Fibroblast of villous mesenchyme (primary cell): Measurements from ENCODE around the gene EHD2. TPM values are rescaled to one million over a fixed set of nuclear protein-coding genes. Genes with fewer than 3 reads are reported as not detected.
"Not testable (repeated sequence)": the region's sequence is repeated elsewhere in the genome, so short reads cannot be mapped to it uniquely, and the experiment has no call there.

Experiments
- DNase-seq: peaks from one replicate; pipeline ENCODE4 v3.0.0-alpha.2; 2010; ENCODE audit warnings: low read depth
- H3K4me3 ChIP-seq: 2 replicates; pipeline ENCODE4 v1.5.1; 2011; ENCODE audit warnings: low read depth, mild to moderate bottlenecking, low read length
- total RNA-seq: library from RNA; depleted of rRNA; stranded (reverse); fragments of >200 nt; gene quantifications from 2 replicates; pipeline ENCODE4 v1.2.3, GENCODE V29; 2012
- TF ChIP-seq, protein P1 (sequence below): IDR thresholded peaks from 2 replicates; pipeline ENCODE4 v1.5.1; 2012; ENCODE audit warnings: low read depth, mild to moderate bottlenecking, low read length; ENCODE audit not compliant: insufficient read depth

Gene EHD2, protein sequence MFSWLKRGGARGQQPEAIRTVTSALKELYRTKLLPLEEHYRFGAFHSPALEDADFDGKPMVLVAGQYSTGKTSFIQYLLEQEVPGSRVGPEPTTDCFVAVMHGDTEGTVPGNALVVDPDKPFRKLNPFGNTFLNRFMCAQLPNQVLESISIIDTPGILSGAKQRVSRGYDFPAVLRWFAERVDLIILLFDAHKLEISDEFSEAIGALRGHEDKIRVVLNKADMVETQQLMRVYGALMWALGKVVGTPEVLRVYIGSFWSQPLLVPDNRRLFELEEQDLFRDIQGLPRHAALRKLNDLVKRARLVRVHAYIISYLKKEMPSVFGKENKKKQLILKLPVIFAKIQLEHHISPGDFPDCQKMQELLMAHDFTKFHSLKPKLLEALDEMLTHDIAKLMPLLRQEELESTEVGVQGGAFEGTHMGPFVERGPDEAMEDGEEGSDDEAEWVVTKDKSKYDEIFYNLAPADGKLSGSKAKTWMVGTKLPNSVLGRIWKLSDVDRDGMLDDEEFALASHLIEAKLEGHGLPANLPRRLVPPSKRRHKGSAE
- total RNA-seq, result 144 and 166 TPM in 2 replicates

DNA sequence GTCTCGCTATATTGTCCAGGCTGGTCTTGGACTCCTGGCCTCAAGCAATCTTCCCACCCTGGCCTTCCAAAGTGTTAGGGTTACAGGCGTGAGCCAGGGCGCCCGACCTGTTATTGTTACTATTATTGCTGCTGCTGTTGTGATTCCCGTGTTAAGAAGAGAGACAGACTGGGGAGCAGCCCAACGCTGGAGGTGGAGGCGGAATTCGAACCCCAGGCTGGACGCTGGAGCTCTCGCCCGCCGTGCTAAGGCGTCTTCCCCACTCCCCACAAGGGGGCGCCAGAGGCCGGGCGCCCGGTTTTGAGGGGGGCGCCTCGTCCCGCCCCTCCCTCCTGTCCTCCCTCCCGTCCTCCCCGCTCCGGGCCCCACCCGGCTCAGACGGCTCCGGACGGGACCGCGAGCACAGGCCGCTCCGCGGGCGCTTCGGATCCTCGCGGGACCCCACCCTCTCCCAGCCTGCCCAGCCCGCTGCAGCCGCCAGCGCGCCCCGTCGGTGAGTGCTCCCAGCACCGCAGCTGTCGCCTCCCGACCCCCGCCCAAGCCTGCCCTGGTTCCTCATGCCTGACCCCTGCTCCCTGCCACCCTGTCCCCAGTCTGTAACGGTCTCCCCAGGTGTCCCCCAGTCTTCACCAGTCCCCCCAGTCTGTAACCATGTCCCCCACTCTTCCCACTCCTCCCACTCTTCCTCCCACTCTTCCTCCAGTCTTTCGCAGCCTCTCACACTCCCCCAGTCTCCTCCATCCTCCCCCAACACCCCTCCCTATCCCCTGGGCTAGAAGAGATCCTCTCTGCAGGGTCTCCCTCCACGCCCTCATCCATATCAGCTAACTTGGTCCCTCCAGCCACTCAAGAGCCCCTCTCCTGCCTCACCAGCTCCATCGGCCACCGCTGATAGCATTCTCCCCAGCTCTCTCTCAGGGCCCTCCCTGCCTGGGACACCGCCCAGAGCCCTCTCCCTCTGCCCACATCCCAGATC, at the start of gene EHD2:
Gene EHD2, plus strand, starts transcription at position 377 of the 976 bp plus-strand sequence. CDS start 3,191 bp downstream, outside the sequence.
- H3K4me3 ChIP-seq, result peak within 1 kb of the TSS; percentile 98
- TF ChIP-seq, protein P1, sequence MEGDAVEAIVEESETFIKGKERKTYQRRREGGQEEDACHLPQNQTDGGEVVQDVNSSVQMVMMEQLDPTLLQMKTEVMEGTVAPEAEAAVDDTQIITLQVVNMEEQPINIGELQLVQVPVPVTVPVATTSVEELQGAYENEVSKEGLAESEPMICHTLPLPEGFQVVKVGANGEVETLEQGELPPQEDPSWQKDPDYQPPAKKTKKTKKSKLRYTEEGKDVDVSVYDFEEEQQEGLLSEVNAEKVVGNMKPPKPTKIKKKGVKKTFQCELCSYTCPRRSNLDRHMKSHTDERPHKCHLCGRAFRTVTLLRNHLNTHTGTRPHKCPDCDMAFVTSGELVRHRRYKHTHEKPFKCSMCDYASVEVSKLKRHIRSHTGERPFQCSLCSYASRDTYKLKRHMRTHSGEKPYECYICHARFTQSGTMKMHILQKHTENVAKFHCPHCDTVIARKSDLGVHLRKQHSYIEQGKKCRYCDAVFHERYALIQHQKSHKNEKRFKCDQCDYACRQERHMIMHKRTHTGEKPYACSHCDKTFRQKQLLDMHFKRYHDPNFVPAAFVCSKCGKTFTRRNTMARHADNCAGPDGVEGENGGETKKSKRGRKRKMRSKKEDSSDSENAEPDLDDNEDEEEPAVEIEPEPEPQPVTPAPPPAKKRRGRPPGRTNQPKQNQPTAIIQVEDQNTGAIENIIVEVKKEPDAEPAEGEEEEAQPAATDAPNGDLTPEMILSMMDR, result peak; percentile 90
- peak; percentile 83 for DNase-seq

DNA sequence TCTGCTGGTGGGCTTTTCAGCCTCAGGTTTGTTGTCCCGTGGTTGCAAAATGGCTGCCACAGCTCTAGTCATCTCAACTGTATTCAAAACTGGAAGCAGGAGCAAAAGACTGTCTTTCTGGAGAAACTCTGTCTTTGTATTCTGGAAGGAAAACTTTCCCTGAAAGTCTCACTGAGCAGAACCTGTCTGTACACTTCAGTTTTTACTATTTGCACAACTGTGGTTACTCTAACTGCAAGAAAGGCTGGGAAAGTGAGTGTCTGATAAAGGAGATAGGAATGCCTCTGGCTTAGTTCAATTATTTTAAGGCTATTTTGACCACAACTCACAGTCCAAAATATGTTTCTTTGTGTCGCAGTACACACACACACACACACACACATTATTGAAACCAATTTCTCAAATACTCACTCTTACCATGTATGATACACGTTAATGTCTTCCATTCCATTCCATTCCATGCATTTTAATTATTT, 49.7 kb upstream of the EHD2 start:
- no peak overlapping the region for H3K4me3 ChIP-seq
- peak; percentile 97 for DNase-seq
- TF ChIP-seq, protein P1, result no peak

DNA sequence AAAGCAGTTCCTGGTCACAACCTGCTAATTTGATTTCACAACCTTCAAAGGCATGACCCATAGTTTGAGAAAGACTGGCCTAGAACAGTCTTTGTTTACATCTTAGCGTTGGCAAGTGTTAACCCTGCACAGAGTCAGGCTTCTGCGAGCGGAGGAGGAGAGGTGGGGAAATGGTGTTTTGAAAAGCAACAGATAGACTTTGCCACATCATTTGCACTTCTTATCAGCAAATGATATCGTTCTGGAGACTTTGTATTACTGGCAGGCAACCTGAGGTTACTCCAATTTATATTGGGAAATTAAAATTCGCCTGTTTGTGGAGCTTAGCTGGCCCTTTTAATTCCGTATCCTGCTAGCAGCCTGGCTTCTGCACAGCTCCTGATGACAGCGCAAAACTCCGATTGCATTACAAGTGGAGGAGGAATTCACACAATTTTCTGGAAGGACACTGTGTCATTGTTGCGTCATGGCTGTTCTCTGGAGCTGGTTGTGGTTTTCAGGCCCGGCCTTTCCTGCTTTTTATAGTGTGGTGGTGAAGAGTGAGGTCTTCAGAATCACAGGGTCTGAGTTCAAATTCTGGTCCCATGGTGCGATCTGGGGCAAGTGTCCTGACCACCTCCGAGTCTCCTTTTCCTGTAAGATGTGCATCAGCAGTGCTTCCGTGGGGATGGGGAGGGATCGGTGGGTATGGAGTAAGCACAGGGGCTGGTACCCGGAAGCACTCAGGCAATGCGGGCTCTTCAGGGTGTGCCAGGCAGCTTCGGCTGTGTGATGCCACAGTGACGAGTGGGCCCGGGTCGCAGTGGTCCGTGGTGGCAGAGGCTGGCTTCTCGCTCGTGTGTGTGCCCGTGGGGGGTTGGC, 49.1 kb upstream of the EHD2 start:
- peak; percentile 100 for DNase-seq
- TF ChIP-seq, protein P1, result no peak
- peak overlapping the region; percentile 26 for H3K4me3 ChIP-seq

DNA sequence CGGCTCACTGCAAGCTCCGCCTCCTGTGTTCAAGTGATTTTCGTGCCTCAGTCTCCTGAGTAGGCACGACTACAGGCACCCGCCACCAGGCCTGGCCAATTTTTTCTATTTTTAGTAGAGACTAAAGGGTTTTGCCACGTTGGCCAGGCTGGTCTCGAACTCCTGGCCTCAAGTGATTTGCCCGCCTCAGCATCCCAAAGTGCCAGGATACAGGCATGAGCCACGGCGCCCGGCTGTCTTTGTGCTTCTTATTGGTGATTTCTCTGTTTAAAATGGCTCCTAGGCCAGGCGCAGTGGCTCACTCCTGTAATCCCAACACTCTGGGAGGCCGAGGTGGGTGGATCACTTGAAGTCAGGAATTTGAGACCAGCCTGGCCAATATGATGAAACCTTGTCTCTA, 44.7 kb upstream of the EHD2 start:
- H3K4me3 ChIP-seq, DNase-seq: not testable (repeated sequence)

DNA sequence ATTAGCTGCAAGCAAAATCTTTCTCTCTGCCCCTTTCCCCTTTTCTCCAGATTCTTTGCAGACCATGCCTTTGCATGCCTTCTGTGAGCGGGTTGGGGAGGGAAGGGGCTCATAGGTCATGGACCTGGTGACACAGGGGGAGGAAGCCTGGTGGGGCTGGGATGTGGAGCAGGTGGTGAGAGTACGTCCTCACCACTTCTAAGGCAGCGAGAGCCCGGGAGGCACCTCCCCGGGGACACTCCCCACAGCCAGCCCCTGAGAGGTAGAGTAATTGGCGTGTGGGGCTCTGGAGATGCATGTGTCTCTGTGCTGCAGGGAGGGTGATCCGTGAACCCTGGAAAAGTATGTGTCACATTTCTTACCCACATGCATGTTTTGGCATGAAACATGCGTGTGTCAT, 42.5 kb upstream of the EHD2 start:
- DNase-seq, result no peak
- TF ChIP-seq, protein P1, result no peak
- H3K4me3 ChIP-seq, result no peak overlapping the region

DNA sequence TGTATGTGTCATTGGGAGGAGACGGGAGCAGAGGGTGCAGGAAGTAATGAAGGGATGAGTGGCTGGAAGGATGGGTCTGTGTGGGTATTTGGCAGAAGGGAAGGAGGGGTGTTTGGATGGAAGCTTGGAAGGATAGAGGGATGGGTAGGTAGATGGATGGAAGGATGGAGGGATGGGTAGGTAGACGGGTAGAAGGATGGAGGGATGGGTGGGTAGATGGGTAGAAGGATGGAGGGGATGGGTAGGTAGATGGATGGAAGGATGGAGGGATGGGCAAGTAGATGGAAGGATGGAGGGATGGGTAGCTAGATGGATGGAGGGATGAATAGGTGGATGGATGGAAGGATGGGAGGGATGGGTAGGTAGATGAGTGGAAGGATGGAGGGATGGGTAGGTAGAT, 41.7 kb upstream of the EHD2 start:
- no peak for DNase-seq
- TF ChIP-seq, protein P1, result no peak
- H3K4me3 ChIP-seq, result no peak overlapping the region
